Measurements from ENCODE around the gene PRKACB. TPM values are rescaled to one million over a fixed set of nuclear protein-coding genes. Genes with fewer than 3 reads are reported as not detected.
"Not testable (repeated sequence)": the region's sequence is repeated elsewhere in the genome, so short reads cannot be mapped to it uniquely, and the experiment has no call there.

The PRKACB gene
- polyA plus RNA-seq, 3 donors = 46.8 to 56.6 (median 48.4) TPM

DNA sequence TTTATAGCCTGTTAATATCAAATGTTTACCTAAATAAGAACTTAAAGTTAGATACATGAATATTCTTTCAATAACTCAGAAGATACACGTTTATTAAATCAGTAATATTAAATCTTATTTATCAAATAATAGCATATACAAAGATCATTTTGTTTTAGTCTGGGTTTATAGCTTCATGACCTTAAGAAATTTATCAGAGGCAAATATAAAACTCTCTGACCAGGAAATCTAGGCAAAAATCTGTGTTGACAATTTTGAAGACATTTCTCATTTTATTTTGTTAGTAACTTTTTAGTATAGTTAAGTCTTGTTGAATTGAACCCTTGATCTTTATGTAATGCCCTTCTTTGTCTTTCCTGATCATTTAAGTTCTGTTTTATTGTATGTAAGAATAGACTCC is 46.4 kb downstream of the PRKACB start:
- DNase-seq (ENCODE audit: extremely low read depth in 1 of 11, low read depth in 9 of 11, low spot score in 4 of 11) = no peak

DNA sequence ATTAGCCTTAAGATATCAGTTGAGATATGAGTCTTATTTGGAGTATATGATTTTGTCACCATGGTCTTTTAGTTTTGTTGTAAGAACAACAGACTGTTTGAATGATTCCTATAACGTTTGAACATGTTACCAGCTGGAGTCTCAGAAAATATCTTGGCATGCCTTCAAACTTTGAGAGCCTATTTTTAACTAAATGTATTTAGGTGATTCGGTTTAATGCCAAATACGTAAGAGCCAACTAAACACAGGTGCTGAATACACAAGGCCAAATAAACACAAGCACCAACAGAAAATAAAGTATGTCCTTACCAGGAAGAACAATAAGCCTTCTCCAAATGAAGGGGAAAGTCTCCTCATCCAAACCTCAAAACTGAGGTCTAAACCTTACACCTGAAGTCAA is 48.6 kb downstream of the PRKACB start:
- no peak for DNase-seq (ENCODE audit: extremely low read depth in 1 of 11, low read depth in 9 of 11, low spot score in 4 of 11)

DNA sequence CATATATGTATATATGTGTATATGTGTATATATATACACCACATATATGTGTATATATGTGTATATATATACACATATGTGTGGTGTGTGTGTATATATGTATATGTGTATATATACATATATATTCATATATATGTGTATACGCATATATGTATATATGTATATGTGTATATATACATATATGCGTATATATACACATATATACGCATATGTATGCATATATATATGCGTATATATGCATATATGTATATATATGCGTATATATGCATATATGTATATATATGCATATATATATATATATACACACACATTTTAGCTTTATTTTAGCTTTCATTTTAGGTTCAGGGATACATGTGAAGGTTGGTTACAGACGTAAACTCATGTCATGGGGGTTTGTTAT is 54.8 kb downstream of the PRKACB start:
- DNase-seq (ENCODE audit: extremely low read depth in 1 of 11, low read depth in 9 of 11, low spot score in 4 of 11) = no peak

DNA sequence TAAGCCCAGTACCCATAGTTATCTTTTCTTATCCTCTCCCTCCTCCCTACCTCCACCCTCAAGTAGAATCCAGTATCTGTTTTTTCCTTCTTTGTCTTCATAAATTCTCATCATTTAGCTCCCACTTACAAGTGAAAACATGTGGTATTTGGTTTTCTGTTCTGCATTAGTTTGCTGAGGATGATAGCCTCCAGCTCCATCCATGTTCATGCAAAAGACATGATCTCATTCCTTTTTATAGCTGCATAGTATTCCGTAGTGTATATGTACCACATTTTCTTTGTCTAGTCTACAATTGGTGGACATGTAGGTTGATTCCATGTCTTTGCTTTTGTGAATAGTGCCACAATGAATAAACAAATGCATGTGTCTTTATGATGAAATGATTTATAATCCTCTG is 55.2 kb downstream of the PRKACB start:
- no peak for DNase-seq (ENCODE audit: extremely low read depth in 1 of 11, low read depth in 9 of 11, low spot score in 4 of 11)

DNA sequence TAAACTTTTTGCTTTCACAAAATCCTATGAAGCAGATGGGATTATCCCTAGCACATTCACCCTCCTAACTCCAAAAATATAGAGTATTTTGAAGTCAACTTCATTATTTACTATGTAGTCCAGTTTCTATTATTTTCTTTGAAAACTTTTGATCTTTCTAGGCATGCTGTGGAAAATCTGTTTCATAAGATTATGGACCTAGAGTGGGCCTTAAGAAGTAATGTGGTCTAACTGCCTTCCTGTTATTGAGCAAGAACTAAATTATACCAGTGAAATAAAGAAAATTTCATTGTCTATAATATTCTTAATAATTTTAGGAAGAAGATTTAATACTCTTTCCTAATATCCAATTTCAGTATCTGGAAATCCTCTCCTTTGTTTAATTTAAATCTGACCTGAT is 58.1 kb downstream of the PRKACB start:
- no peak for DNase-seq (ENCODE audit: extremely low read depth in 1 of 11, low read depth in 9 of 11, low spot score in 4 of 11)

DNA sequence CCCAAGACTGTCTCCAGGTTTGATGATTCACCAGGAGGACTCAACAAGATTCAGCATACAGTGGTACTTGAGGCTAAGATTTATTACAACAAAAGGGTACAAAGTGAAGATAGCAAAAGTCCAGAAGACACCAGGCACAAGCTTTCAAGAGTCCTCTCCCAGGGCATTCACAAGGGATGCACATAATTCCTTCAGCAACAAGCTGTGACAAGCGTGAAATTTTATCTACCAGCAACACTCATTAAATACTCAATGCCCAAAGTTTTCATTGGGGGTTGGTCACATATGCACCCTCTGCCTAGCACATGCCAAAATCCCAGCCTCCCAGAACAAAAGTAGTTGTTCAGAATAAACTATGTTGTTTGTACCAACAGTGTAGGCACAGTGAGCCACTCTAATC is 62.3 kb downstream of the PRKACB start:
- no peak for DNase-seq (ENCODE audit: extremely low read depth in 1 of 11, low read depth in 9 of 11, low spot score in 4 of 11)

DNA sequence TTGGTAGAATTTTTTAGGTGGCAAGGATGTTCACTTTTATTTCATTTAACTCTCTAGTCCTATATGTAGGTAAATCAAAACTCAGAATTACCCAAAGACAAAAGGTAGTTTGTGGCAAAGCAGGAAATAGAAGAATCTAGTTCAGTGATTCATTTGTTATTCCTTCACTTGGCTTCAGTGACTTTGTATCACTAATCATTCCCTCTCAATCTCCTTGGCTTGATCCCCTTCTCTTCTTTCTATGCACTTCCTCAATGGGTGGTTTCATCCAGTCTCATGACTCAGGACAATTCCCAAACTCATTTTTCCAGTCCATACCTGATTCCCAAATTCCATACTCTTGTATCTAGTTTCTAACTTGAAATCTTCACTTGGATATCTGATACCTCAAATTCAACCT is 64.9 kb downstream of the PRKACB start:
- no peak for DNase-seq (ENCODE audit: extremely low read depth in 1 of 11, low read depth in 9 of 11, low spot score in 4 of 11)

DNA sequence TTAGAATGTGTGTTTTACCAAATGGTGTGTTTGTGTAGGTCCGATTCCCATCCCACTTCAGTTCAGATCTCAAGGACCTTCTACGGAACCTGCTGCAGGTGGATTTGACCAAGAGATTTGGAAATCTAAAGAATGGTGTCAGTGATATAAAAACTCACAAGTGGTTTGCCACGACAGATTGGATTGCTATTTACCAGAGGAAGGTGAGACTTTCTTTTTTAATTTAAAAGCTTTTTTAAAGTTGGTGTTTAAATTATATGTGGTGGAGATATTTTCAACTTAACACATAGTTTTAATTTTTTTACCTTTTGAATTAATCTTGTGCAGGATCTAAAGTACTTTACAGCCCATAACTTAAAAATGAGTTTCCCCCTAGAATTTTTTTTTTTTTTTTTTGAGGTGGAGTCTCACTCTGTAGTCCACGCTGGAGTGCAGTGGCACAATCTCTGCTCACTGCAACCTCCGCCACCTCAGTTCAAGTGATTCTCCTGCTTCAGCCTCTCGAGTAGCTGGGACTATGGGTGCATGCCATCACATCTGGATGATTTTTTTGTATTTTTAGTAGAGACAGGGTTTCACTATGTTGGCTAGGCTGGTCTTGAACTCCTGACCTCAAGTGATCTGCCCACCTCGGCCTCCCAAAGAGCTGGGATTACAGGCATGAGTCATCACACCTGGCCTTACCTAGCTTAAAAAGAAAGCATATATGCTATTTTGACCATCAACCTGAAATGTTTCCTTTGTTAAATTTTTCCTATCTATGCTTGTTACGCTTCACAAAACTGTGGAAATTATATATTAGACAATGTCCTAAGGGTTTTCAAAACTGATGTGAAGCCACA is 70.3 kb downstream of the PRKACB start:
- no peak for DNase-seq (ENCODE audit: extremely low read depth in 1 of 11, low read depth in 9 of 11, low spot score in 4 of 11)

DNA sequence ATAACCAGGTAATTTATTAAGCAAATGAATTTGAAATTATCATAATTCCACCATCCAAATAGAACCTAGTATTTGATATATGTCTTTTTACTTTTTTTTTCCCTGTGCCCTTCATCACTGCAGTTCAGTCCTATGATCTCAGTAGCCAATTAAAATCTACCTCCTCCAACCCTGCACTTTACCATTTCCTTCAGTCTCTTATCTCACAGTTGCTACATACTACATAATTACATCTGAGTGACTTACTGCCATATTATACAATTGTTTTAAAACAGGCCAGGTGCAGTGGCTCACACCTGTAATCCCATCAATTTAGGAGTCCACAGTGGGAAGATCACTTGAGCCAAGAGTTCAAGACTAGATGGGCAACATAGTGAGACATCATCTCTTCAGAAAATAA is 73.2 kb downstream of the PRKACB start:
- DNase-seq (ENCODE audit: extremely low read depth in 1 of 11, low read depth in 9 of 11, low spot score in 4 of 11) = no peak

DNA sequence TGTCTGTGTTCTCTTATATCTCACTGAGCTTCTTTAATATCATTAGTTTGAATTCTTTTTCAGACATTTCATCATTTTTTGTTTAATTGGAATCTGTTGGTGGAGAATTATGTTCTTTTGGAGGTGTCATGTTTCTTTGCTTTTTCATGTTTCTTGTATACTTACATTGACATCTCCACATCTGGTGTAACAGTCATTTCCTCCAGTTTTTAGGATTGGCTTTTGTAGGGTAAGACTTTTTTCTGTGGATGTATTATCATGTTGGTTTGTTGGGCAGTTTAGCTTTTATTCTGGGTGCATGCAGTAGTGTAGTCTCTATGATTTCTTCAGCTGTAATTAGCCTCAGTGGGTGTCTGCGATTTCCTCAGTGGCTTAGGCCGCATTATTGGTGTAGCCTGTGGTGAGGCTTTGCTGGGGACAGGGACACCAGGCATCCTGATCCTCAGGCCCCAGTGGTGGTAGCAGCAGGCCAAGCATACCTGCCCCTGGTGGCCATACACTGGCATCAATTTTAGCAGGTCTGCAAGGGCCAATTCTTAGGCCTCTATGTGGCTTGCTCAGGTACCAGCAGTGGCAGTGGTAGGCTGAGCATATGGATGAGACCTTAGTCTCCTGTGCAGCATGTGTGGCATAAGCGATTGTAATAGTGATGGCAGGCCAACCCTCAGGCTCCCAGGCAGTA is 79.8 kb downstream of the PRKACB start:
- DNase-seq (ENCODE audit: extremely low read depth in 1 of 11, low read depth in 9 of 11, low spot score in 4 of 11) = no peak

DNA sequence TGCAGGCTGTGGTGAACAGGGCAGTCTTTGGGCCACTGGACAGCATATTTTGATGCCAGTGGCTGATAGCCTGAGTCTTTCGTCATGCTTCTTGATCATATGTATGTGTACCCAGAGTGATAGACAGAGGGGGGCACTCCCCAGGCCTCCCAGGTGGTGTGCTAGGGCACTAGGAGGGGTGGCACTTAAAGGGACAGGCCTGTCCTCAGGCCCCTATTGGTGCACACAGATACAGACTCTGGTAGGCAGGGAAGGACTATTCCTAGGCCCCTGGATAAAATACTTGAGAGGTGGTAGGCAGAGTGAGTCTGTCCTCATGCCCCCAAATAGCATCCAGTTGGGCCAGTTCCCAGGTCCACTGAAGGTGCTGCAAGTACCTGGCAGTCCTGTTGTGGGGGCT is 80.8 kb downstream of the PRKACB start:
- DNase-seq (ENCODE audit: extremely low read depth in 1 of 11, low read depth in 9 of 11, low spot score in 4 of 11) = no peak

DNA sequence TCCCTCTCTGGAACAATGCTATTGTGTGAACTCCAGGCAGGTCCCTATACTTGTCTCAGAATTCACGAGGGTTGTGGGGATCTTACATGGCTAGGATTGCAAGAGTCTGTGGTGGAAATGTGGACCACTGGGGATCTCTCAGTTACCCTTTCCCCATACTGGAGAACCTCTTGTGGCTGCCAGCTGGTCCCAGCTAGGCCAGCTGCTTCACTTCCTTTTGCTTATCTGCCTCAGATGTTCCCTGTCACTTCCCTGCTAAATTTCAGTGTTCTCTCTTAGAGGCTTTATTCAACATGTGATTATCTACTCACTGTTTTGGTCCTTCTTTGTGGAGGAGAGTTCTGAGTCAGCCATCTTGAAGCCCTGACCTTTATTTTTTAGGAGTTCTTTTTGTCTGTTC is 81.6 kb downstream of the PRKACB start:
- no peak for DNase-seq (ENCODE audit: extremely low read depth in 1 of 11, low read depth in 9 of 11, low spot score in 4 of 11)

DNA sequence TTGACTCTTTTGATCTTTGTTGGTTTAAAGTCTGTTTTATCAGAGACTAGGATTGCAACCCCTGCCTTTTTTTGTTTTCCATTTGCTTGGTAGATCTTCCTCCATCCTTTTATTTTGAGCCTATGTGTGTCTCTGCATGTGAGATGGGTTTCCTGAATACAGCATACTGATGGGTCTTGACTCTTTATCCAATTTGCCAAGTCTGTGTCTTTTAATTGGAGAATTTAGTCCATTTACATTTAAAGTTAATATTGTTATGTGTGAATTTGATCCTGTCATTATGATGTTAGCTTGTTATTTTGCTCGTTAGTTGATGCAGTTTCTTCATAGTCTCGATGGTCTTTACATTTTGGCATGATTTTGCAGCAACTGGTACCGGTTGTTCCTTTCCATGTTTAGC is 88.6 kb downstream of the PRKACB start:
- not testable (repeated sequence) for DNase-seq (ENCODE audit: extremely low read depth in 1 of 11, low read depth in 9 of 11, low spot score in 4 of 11)

DNA sequence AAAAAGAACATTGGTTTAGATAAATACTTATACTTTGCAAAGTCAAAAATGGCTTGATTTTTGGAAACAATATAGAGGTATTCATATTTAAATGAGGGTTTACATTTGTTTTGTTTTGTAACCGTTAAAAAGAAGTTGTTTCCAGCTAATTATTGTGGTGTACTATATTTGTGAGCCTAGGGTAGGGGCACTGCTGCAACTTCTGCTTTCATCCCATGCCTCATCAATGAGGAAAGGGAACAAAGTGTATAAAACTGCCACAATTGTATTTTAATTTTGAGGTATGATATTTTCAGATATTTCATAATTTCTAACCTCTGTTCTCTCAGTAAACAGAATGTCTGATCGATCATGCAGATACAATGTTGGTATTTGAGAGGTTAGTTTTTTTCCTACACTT is 92.2 kb downstream of the PRKACB start:
- DNase-seq (ENCODE audit: extremely low read depth in 1 of 11, low read depth in 9 of 11, low spot score in 4 of 11) = no peak

DNA sequence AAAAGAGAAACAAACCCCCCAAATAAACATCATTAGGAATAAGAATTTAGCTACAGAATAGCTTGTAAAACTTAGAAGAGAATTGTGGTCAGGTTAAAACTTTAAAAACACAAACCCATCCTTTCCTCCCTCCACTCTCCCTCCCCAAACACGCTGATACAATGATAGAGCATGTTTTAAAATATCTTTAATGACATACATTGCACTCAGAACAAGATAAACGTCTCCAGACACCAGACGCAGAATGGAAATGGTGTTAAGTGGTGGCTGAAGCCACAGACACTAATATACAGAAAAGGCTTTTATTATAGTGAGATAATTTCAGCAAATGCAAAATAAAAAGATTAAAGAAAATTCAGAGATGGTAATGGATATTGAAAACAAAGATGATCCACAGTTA is 98.6 kb downstream of the PRKACB start:
- DNase-seq (ENCODE audit: extremely low read depth in 1 of 11, low read depth in 9 of 11, low spot score in 4 of 11) = no peak

DNA sequence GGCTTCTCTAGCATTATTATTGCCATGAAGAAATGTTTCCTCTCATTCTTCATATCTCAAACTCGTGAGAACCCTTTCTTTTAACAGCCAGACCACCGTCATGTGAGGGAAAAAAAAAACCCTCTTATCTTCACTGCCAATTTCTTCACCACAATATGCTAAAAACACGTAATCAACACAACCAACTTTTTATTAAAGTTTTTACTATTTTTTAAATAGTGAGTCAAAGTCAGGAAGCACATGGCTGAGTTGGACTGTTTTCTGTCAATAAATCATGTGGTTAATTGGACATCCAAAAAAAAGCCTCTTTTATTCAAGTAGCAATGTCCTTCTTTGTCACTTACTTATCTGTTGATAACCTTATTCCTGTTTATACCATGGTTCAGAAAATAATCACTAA is 101.5 kb downstream of the PRKACB start:
- DNase-seq (ENCODE audit: extremely low read depth in 1 of 11, low read depth in 9 of 11, low spot score in 4 of 11) = no peak

DNA sequence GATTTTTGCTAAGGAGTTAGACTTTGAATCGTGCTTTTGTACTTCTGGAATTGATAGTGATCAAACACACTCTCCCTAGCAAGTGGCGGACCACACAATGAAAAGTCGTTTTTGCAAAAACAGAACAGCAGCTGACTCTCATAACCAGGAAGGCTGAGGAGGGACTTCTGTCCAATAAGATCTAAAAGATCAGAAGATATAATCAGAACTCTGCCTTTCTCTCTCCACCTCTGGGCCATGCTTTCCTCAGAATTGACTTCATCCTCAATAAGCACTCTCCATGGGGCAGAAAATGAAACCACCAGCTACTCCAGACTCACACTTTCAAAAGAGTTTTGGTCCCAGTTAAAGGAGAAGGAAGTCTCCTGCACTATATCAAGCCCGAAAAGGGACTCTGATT is 102.1 kb downstream of the PRKACB start:
- no peak for DNase-seq (ENCODE audit: extremely low read depth in 1 of 11, low read depth in 9 of 11, low spot score in 4 of 11)

DNA sequence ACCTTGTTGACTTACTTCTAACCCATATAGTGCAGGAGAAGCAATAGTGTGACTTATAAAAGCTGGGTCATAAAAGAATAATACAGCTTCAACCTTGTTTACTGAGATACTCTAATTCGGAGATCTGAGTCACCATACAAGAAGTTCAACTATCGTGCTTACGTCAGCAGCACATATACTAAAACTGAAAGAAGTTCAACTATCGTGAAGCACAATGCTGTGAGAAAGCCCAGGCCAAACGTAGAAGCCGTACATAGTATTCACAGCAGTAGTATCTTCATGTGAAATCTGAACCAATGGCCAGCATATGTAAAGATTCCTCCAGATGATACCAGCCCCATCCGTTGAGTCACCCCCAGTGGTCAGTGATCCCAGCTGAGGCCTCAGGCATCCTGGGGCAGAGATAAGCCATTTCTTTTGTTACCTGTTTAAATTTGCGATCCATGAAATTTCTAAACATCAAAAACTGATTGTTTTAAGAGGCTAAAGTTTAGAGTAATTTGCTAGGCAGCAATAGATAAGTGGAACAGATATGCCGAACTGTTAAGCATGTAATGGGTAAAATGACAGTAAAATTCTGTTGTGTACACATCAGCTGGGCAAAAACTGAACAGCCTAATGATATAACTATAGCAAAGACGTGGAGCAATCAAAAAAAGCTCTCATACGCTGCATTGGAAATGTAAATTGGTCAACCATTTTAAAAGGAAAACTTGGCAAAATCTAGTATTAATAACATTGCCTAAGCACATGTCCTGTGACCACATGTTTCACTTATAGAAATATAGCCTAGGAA is 103.6 kb downstream of the PRKACB start:
- DNase-seq (ENCODE audit: extremely low read depth in 1 of 11, low read depth in 9 of 11, low spot score in 4 of 11) = no peak

DNA sequence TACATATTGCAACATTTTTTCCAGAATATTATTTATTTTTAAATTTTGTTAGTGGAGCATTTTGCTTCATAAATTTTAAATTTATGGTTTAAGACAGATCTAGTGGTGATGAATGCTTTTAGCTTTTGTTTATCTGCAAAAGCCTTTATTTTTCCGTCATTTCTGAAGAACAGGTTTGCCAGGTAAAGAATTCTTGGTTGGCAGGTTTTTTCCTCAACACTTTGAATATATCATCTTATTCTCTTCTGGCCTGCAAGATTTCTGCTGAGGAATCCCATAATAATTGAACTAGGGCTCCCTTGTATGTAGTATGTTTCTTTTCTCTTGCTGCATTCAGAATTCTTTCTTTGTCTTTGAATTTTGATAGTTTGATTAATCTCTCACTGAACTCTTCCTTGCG is 106.6 kb downstream of the PRKACB start:
- no peak for DNase-seq (ENCODE audit: extremely low read depth in 1 of 11, low read depth in 9 of 11, low spot score in 4 of 11)

DNA sequence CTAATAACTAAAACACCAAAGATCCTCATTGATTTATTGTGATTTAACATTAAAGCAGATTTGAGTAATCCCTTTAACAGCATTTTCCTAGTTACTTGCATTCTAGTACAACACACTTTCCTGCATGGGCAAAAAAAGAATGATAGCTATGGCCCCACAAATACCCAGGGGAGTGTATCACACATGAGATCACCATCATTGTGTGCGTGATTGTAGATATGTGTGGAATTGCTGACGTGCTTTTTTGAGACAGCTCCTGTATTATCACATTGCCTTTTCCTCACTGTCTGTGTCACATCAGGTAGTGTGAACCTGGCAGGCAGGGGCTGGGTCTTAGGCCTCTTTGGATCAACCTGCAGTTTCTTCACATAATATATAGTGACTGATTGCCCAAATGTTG is 109.0 kb downstream of the PRKACB start:
- DNase-seq (ENCODE audit: extremely low read depth in 1 of 11, low read depth in 9 of 11, low spot score in 4 of 11) = no peak
